NCI-H2081 (cell line): ENCODE data around the gene JARID2.

Source experiments
- DNase-seq, 2 experiments: peaks; one replicate each; lab custom pipeline; 2025; lab: John Stamatoyannopoulos, UW

The JARID2 gene

GRCh38 chr6:15247500-15248450 lies 1.9 kb downstream of the JARID2 start:
- DNase-seq = peak; percentile 57 to 60

- peak; percentile 94 to 95 for DNase-seq
These were observed 2.8 kb downstream of the JARID2 start for GRCh38 chr6:15248451-15249370.

GRCh38 chr6:15249371-15250019 lies 3.6 kb downstream of the JARID2 start:
- no peak for DNase-seq

DNA sequence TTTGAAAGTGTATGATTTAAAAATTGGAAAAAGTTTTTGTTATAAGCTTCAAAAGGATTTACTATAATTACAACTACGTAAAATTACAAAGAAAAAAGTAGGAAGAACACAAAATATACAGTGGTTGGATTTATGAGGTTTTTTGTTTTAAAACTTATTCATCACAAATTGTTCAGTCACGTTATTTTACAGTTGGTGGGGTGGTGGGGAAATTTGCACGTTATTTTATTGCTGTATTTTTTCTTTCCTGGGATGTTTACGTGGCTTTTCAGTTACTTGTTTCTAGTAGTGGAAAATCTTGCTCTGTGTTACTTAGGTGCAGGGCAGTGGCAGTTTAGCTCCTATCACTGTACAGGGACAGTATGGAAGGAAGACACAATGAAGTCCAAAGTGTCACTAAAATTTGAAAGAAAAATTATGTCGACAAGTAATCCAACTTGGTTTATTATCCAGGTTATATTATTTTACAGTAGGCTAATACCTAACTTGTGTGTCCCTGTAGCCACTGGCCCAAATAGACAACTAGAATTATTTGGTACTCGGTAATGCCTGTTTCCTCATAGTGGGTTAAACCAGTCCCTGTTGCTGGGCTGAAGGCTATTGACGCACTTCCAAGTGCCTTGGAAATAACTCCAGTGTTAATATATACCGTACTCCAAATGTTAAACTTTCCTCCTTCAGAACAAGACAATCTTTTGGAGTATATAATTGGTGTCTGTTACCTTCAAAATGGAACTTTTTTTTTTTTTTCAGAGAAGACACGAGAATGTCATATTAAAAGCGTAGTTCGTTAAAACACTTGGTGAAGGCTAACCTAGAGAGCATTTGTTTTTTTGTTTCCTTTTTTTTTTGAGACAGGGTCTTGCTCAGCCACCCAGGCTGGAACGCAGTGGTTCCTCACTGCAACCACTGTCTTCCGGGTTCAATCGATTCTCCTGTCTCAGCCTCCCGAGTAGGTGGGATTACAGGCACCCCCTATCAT lies 4.6 kb downstream of the JARID2 start:
- DNase-seq = no peak

GRCh38 chr6:15252195-15252594 lies 6.3 kb downstream of the JARID2 start:
- no peak for DNase-seq

GRCh38 chr6:15253203-15254022 lies 7.5 kb downstream of the JARID2 start:
- no peak for DNase-seq

GRCh38 chr6:15254070-15254975 lies 8.5 kb downstream of the JARID2 start:
- no peak for DNase-seq

DNA sequence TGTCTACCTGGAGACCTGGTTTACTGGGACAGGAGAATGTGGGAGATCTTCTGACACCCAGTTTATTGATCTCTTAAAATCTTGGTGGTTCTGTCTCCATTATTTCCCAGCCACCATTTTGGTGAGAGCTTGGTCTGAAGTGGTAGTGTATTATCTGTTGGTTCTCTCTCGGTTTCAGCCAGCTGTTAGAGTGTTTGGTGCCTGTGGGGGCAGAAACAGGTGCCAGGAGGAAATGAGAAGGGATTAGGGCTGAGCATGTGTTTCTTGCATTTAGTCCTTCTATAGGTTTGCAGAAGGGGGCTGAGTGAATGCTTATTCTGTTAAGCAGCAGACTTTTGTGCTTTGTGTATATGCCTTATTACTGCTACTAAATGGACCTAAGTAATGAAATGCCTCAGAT lies 9.6 kb downstream of the JARID2 start:
- DNase-seq = no peak

GRCh38 chr6:15255909-15256395 lies 10.1 kb downstream of the JARID2 start:
- DNase-seq = no peak

GRCh38 chr6:15256538-15257271 lies 10.8 kb downstream of the JARID2 start:
- no peak for DNase-seq

DNA sequence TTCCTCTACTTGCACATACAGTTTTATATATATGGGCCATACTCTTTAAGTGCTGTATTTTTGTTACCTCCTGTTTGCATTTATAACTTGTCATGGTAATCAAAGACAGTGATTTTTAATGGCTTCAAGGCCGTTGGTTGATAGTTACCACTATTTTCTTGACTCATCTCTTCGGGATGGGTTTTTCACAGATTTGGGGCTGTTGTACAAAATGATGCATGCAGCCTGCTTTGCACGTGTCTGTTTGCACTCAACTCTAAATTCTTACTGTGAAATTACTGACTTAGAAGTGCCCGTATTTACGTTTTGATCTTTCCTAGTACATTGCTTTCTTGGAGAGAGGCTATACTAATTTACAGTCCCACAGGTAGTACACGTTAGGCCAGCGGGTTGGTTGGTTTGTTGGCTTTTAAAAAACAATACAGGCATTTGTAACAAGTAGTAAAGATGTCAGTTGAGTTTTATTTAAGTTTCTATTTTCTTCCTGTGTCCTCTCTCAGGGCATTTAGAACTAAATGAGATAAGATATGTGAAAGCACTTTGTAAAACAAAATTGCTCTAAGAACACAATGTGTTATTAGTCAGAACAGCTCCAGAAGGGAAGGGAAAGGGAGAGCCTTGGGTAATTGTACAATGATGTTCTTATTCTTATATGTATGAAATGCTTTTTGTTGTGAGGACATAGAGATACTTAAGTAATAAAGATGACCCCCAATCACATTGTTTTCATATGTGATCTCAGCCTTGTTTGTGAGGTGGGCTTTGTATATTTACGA lies 11.7 kb downstream of the JARID2 start:
- no peak for DNase-seq

GRCh38 chr6:15259766-15260098 lies 13.9 kb downstream of the JARID2 start:
- DNase-seq = no peak

GRCh38 chr6:15260099-15260821 lies 14.4 kb downstream of the JARID2 start:
- DNase-seq = no peak

DNA sequence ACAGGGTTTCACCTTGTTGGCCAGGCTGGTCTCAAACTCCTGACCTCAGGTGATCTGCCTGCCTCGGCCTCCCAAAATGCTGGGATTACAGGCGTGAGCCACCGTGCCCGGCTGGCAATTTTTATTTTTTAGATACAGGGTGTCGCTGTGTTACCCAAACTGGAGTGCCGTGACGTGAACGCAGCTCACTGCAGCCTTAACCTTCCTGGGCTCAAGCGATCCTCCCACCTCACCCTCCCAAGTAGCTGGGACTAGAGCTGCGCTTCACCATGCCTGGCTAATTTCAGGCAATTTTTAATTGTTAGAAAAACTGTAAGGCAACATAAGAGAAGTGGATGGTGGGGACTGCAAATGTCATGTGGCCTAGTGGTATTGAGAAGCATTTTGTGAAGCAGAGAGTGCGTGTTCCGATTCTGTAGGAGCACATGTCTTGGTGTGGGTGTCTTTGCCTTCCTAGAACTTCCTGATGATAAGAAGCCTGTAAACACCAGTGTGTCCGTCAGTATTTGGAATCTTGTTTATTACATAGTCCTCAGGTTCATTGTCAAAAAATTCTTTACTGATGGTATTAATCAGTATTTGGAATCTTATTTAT lies 18.0 kb downstream of the JARID2 start:
- no peak for DNase-seq

DNA sequence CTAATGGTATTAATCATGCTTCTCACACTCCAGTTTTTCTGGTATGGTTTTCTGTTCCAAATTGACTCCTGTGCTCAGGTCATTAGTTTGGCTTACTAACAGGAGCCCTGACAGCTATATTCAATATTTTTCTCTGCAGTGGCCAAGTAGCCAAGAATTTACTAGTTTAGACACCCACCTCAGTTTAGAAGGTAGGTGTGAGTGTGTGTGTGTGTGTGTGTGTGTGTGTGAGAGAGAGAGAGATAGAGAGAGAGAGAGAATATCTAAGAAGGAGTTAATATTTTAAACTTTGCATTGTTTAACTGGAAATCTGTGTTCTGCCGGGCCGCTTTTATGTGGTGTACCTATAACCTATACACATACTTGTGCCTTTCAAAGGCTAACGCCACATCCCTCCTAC lies 18.5 kb downstream of the JARID2 start:
- no peak for DNase-seq
